Left ventricle myocardium inferior (tissue), 1 donor: ENCODE results near the gene UNC13D. TPM values are rescaled to one million over a fixed set of nuclear protein-coding genes. Genes with fewer than 3 reads are reported as not detected.

ENCODE experiments used
- DNase-seq: peaks from one replicate; pipeline ENCODE4 v3.0.0-alpha.2; 2020
- H3K27ac ChIP-seq: fragments of 200-600 bp; replicated peaks from 2 replicates; pipeline ENCODE4 v1.8.0; 2021
- H3K27me3 ChIP-seq: fragments of 200-600 bp; 2 replicates; pipeline ENCODE4 v1.8.0; 2021; ENCODE audit warnings: low read depth
- H3K36me3 ChIP-seq: fragments of 200-600 bp; 2 replicates; pipeline ENCODE4 v1.8.0; 2021
- H3K4me1 ChIP-seq: fragments of 200-600 bp; 2 replicates; pipeline ENCODE4 v1.8.0; 2021
- H3K4me3 ChIP-seq: fragments of 200-600 bp; 2 replicates; pipeline ENCODE4 v1.8.0; 2021; ENCODE audit warnings: mild to moderate bottlenecking, moderate library complexity
- H3K9me3 ChIP-seq: fragments of 200-600 bp; replicated peaks from 2 replicates; pipeline ENCODE4 v1.8.0; 2021
- CTCF ChIP-seq: fragments of 200-600 bp; IDR thresholded peaks from 2 replicates; pipeline ENCODE4 v1.8.0; 2021; ENCODE audit warnings: antibody characterized with exemption, mild to moderate bottlenecking, borderline replicate concordance
- intact Hi-C: fragments of 100-400 bp; cut with micrococcal nuclease; formaldehyde crosslinking; loops from one replicate; pipeline ENCODE4 v1.11.0; 2022
- total RNA-seq: library from RNA; stranded (reverse); fragmentation: NEBNext Ultra II Directional; extraction: Animal tissue kit (Norgen Biotek cat#: 25700); gene quantifications from one replicate; pipeline ENCODE4 v1.2.1, GENCODE V29; 2021
- donor health status: DM: no; HTN: yes; CAD: no; lungs with severe emphysema.

Gene UNC13D
- total RNA-seq, 1 donor from 2014 or later = 13.3 TPM

GRCh38 chr17:75831032-75831571 lies 13.1 kb downstream of the UNC13D start:
- intact Hi-C loops = no loop called here
- DNase-seq = no peak
- Histone ChIP-seq H3K27ac (no peak overlapping the region), H3K36me3 (peaks cover 11% of the 10 kb centered on the region), H3K9me3 (no peaks in the 10 kb centered on the region), H3K4me3 (no peak overlapping the region), H3K27me3 (no peaks in the 10 kb centered on the region), H3K4me1 (peaks cover 40% of the 10 kb centered on the region)
- TF ChIP-seq CTCF = no peak

GRCh38 chr17:75830164-75831031 lies 13.8 kb downstream of the UNC13D start:
- Histone ChIP-seq H3K9me3 (no peaks in the 10 kb centered on the region), H3K27ac (no peak overlapping the region), H3K27me3 (no peaks in the 10 kb centered on the region), H3K36me3 (peaks cover 14% of the 10 kb centered on the region), H3K4me3 (no peak overlapping the region), H3K4me1 (peaks cover 40% of the 10 kb centered on the region)
- TF ChIP-seq CTCF = peak; percentile 55
- intact Hi-C loops = no loop called here
- no peak for DNase-seq

DNA sequence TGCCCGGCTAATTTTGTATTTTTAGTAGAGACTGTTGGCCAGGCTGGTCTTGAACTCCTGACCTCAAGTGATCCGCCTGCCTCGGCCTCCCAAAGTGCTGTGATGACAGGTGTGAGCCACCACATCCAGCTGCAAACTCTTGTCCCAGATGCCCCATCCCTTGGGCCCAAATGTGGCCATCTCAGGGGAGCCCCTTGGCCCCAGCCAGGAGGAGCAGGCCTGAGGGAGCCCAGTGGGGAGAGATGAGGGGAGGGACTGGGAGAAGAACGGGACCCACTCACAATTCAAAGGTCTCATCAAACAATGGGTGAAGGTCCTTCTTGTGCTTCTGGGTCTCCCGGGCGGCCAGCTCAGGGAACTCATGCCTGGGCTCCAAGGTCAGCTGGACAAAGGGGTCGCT lies 14.5 kb downstream of the UNC13D start:
- Histone ChIP-seq H3K9me3 (no peaks in the 10 kb centered on the region), H3K4me3 (no peak overlapping the region), H3K4me1 (peaks cover 42% of the 10 kb centered on the region), H3K27me3 (no peaks in the 10 kb centered on the region), H3K27ac (no peak overlapping the region), H3K36me3 (peaks cover 18% of the 10 kb centered on the region)
- DNase-seq = no peak
- intact Hi-C loops = no loop called here
- no peak for TF ChIP-seq CTCF

DNA sequence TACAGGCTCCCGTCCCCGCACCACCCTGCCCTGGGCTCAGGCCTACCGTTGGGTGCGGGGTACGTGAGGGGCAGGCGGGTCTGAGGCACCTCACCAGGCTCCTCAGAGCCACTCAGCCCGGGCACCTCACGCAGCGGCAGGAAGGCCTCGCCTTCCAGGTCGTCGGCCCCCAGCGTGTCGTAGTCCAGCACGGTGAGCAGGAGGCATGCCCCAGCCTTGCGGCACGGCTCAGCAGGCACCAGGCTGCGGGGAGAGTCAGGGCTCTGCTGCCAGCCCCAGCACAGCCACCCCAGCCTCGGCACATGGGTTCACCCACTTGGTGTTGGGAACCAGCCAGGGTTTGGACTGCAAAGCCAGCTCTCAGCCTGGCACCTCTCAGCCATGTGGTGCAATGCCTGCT lies 15.5 kb downstream of the UNC13D start:
- TF ChIP-seq CTCF = no peak
- no peak for DNase-seq
- intact Hi-C loops = no loop called here
- Histone ChIP-seq H3K27ac (peak overlapping the region; percentile 90), H3K4me1 (peaks cover 50% of the 10 kb centered on the region), H3K9me3 (no peaks in the 10 kb centered on the region), H3K36me3 (peaks cover 28% of the 10 kb centered on the region), H3K27me3 (no peaks in the 10 kb centered on the region), H3K4me3 (no peak overlapping the region)

DNA sequence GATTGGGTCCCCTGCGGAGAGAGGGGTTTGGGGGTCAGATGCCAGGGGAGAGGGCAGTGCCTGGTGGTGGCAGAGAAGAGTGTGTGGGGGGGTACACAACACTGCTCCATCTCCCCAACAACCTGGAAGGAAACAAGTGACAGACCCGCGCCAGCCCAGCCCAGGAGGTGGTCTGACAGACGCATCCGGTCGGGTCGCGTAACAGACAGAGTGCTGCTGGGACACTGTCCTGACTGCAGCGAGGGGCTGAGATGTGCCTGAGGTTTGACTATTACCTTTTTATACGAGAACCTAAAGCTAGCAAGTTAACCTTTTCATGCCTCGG lies 16.2 kb downstream of the UNC13D start:
- H3K27me3 ChIP-seq = no peaks in the 10 kb centered on the region
- no peak for DNase-seq
- peak overlapping the region; percentile 90 for H3K27ac ChIP-seq
- no peak for TF ChIP-seq CTCF
- intact Hi-C loops = no loop called here
- peaks cover 35% of the 10 kb centered on the region for H3K36me3 ChIP-seq
- peaks cover 45% of the 10 kb centered on the region for H3K4me1 ChIP-seq
- no peaks in the 10 kb centered on the region for H3K9me3 ChIP-seq
- peak overlapping the region; percentile 61 for H3K4me3 ChIP-seq
